NCI-H1694 (cell line): ENCODE data around the gene MDFIC.

Experiments
- DNase-seq: peaks from one replicate; lab custom pipeline; 2025; lab: John Stamatoyannopoulos, UW

MDFIC gene

DNA sequence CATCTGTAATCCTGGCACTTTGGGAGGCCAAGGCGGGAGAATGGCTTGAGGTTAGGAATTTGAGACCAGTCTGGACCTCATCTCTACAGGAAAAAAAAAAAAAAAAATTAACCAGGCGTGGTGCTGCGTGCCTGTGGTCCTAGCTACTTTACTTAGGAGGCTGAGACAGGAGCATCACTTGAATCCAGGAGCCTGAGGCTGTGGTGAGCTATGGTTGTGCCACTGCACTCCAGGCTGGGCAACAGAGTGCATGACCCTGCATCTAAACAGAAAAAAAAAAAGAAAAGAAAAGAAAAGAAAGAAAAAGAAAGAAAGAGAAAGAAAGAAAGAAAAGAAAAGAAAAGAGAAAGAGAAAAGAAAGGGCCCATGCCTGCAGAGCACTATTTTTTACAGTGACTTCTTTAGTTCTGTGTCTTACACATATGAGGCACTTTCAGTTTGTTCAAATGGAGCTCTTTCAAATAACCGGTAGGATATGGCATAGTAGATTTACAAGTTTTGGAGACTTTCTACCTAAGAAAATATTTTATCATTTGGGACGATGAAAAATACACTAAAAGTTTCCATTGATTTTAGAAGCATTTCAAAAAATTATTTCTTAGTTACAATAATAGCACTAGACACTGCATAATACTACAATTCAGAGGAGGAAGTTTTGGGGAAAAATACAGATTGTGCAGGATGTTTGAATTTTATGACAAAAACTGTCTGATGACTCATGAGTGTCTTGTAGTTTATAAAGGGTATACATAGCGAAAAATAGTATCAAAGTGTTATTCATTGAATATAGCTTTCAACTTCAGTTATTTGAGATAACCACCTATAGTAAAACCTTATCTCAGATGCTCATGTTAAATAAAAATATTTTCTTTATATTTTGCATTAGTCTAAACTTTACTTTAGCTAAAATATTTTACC is 75.9 kb downstream of the MDFIC start:
- no peak for DNase-seq

DNA sequence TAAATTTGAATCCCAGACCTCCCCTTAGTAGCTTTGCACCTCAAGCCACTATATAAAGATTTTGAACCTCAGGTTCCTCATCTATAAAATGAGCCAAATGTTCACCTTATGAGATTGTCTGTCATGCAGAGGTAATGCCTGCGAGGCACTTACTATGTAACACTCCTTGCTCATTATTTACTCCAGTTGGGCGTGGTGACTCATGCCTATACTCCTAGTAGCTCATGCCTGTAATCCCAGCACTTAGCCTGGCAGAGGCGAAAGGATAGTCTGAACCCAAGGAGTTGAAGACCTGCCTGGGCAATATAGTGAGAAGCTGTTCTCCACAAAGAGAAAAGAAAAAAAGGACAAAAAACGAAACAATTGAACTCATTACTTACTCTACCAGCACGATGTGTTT is 82.2 kb downstream of the MDFIC start:
- DNase-seq, result no peak

DNA sequence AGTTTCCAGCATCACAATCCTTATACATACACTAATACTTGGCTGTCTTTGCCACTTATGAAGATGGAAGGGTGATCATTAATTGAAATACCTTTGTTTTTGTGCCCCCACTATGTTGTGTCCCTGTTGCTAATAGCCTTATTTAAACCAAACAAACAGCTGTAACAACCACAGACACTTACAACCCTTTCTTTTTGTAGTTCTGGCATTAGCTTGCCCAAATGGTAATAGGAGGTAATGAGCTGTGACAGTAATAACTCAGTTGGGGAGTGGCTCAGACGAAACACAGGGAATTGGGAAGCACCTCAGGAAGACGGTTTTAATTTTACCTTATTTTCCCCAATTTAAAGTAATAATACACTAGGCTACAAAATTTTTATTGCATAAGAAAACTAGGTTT is 83.4 kb downstream of the MDFIC start:
- DNase-seq, result no peak

DNA sequence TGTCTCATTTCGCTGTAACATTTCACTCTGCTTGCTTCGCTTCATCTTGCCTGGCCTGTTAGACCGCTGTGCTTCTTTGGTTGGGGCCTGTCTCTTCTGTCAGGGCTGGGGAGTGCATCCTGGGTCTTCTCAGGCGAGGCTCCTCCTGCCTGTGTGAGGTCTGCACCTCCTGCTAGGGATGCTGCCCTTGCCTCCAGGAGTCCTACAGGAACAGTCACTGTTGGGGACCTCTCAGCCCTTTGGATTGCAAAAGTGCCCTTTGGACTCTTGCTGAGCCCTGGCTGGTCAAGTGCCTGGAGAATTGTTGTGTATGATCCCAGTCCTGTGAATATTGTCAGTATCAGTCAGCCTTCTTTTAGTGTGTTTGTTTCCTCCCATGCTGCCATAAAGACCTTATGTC is 84.1 kb downstream of the MDFIC start:
- DNase-seq, result no peak

DNA sequence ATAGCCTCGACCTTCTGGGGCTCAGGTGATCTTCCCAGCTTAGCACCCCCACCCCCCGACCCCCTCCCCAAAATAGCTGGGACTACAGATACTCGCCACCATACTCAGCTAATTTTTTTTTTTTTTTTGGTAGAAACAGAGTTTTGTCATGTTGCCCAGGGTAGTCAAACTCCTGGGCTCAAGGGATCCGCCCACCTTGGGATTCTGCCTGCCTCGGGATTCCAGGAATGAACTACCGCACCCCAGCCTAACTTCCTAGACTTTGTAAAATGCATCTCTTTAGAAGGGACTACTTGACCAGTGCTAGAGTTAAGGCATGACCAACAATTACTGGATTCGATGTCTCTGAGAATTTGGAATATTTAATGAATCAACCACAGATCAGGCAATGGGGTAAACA is 85.9 kb downstream of the MDFIC start:
- no peak for DNase-seq

DNA sequence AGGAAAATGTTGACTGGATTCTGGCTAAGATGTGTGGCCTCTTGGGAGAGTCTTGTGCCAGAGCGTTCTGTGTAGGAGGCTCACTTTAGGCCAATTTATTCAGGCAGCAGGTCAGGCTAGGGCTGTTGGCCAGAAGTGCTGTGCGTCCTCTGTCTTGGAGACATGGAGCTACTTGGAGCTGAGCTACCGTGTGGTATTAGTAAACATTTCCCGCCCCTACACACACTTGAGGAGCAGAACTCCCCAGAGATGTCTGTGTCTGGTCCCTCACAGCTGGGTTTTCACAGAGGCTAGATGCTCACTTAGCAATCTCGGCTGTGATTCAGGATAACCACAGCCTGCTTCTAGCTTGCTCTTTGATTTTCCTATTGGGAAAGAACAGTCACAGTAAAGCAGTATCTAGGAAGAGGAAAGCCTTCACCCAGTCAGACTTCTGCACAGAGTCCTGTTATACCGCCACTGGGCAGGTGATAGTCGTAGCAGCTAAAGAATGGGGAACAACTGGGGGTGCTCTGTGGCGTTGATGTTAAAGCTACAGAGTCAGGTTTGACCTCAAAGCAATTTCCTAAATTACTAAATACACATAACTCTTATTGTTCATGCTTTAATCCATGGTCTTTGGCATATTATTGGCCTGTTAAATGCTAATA is 86.7 kb downstream of the MDFIC start:
- DNase-seq, result no peak

DNA sequence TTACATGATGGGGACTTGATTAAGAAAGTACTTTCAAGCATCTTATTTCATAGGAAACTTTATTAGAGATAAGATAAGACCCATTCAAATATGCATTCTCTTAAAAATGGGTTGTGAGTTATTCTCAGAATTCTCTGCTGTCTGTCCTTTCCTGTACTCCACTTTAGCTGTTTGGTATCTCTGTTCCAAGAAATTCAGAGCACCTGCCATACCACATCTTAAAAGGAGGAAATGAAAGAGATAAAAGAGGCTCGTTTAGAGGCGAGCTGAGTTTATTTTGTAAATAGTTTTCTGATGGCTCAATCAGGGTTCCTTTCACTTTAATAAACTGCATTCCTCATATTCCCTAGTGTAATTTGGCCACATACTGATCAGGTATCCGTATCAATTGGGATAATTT is 87.2 kb downstream of the MDFIC start:
- DNase-seq, result no peak

DNA sequence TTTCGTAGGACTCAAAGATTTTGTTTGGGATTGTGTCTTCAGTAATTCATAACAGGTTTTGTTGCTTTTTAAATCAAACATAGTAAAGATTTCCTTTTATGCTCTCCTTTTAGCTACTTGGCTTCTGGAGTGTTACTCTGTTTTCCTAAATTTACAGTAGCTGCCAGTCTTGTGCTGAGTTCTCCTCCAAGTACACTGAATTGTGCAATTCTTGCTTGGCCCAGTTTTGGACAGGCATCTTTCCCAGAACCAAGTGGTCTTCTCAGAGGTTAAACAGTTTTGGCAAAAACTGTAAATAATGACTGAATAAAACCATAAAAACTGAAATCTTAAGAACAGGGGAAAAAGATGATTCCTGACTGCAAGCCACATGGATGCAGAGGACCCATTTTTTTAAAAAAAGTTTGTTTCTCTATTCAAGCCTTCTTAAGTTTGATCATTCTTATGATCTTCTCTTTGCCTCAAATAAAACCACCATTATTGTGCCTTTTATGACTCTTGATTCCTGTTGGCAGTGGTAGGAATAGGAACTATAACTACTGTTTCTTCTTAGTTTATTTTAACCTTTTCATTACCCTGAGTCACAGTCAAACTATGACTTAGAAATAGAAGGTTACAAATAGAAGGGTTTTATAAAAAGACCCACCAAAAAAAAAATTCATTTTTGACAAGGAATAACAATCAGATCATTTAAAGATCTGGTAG is 88.0 kb downstream of the MDFIC start:
- no peak for DNase-seq

DNA sequence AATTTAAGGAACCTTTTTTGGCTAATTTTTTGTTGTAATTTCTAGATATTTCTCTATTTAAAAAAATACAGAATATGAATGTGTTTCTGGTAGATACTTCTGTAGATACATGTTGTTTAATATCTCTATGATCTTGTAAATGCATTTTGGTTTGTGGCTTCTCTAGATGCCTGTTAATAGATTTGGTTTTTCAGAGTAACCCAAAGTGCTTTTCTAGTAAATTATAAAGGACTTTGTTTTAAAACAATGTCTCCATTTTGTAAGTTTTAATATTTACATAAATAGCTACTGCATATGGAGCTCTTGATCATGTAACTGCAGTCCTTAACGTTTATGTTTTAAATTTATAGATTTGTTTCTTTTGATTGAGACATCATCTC is 88.5 kb downstream of the MDFIC start:
- DNase-seq, result no peak

DNA sequence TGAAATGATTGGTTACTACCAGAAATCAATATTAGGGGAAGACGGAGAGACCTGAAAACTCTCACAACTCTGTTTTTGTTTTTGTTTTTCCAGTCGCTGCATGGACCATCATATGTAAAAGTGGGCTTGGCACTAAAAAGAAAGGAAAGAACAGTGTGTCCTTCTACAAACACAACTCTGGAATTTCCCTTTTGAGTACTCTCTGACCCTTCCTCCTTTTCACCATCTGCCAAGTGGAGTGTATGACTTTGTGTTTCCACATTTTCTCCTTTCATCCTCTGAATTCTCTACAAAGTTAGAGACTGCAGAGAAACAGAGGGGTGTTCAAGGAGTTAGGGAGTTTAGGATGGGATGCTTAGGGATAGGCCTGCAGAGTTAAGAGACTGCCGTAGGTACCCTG is 92.0 kb downstream of the MDFIC start:
- DNase-seq, result no peak

DNA sequence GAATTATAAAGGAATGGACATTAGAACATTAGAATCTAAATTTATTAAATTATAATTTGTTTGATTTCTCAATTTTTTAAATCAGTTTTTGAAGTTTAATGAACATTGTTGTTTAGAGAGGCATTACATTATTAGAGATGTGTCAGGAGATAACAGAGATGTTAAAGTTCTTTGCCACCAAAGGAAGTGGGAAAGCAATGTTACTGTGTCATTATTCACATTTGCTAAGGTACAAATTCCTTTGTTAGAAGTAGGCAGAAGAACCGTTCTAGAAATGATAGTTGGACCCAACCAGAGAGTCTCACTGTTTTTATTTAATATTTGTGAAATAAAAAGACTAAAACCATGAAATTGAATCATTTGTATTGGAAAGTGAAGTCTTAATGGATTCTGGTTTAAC is 92.9 kb downstream of the MDFIC start:
- DNase-seq, result no peak

DNA sequence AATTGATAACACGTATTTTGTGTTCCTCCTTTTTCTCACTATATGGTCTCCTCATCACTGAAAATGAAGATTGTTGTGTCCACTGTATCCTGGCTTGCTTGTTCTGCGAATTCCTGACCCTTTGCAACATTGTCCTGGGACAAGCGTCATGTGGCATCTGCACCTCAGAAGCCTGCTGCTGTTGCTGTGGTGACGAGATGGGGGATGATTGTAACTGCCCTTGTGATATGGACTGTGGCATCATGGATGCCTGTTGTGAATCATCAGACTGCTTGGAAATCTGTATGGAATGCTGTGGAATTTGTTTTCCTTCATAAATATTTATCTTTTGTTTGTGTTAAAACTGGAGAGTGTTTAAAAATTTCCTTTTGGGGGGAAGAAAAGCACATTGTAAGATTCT is 93.7 kb downstream of the MDFIC start:
- DNase-seq, result no peak

DNA sequence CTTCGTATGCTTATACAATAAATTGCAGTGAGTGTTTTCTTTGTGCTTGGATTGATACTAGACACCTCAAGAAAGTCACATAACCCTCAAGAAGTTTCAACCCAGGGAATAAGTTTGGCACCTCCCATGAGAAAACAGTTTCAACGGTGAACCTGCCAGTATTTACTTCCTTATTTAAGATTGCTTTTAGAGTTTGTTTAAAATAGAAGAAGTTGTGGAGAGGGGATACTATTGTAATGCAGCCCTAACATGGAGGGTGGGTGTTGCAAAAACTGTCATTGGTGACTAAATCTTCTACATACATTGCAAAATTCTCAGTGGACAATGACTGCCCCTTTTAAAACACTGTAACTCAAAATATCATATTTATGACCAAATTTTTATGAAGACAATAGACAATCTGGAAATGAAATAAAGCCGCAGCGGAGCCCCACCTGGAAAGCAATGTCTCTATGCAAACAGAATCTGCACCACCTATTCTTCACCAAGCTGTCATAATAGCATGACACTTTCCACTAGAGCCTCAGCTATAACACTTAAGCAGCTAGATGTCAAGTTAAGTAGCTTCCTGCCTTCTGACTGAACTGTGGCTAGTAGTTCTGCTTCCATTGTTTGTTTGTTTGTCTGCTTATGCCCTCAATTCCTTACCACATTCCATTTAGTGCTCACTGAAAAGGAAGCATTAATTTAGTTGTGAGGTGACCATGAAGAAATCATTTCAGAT is 98.2 kb downstream of the MDFIC start:
- no peak for DNase-seq

DNA sequence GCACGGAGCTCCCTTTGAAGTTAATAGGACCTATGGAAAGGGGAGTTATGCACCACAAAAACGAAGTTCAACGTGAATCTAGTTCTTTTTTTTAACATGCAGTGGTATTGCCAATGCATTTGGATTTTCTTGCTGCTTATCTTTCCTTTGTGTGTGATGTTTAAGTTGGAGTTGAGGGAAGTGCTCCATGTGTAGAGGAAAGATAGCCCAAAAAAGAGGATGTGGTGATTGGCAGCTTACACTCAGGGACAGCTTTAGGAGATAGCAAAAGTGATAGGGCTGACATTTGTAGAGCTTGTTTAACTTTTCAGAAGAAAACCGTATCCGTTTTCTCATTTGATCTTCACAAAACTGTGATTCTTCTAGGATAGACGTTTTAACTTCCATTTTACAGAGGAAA is 101.3 kb downstream of the MDFIC start:
- no peak for DNase-seq

DNA sequence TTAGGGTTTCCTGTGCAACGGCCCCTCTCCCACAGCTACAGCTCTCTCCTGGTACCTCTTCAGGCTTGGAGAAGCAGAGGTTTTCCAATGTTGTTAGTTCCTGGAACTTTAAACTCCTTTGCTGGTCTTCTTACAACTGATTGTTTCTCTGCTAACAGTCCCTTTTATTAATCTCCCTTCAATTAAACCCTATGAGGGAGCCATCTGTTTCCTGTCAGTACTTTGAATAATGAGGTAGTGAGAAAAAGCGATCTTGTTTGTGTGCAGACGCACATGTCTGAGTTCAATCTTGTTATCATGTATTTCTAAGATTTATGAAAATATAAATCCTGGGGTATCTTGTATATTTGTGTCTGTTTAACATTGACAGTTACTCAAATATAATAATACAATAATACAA is 102.4 kb downstream of the MDFIC start:
- no peak for DNase-seq

DNA sequence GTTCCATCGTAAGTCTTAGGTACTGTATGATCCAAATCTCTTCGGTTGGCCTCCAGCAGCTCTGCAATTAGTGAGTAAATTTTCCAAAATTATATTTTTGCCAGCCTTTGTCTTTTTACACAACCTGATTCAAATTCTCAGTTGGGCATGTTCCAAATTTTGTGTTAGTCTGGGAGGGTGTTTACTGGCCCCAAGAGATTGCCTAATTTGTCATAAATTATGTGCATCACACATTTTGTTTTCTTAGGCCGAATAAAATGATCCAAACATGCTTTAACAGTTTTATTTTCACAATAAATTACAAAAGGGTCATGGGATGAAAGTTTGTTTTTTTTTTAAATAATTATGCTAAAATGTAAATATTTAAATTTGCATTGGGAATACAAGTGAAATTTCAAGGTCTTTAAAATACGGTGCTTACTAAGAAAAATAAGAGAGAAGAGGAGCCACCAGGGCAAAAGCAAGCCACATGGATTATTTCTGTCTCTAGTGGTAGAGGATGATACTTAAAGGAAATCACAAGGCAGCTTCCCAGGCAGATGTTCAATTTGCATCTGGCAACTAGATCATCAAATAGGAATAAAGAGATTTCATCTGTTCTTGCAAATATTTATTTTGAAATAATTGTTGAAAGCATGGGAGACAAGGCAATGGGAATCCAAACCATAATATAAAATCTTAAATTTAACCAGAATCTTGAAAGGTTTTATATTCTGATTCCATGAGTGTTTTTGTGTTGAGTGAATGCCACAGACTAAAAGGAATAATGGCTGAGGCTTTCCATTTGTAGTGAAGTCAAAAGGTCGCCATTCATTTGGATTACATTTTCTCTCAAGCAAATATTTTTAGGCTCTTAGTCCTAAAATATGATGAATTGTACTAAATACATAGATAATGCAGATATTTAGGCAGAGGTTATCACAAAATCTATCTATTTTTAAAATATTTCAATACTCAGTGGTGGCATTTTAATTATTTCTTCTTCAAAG is 111.1 kb downstream of the MDFIC start:
- no peak for DNase-seq

DNA sequence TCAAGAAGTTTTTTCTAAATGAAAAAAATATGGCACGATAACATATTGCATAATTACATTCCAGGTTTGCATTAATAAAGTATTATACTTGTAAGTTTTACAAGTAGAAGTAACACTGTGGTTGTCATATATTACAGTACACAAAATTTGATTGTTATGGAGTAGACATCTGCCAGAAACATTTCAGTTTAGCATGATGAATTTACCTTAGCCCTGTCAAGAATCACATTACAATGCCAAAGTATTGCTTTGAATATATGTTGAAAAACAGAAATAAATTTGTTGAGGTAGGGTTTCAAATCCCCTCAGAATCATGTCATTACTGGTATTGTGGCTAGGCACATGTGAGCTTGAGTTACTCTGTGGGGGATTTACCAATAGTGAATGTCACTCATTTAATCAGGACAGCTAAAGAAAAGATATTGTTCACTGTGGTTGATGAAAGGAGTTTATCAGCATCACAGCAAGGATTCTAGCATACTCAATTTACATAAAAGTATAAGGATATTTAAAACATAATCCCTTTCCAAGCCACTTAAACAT is 112.1 kb downstream of the MDFIC start:
- no peak for DNase-seq

DNA sequence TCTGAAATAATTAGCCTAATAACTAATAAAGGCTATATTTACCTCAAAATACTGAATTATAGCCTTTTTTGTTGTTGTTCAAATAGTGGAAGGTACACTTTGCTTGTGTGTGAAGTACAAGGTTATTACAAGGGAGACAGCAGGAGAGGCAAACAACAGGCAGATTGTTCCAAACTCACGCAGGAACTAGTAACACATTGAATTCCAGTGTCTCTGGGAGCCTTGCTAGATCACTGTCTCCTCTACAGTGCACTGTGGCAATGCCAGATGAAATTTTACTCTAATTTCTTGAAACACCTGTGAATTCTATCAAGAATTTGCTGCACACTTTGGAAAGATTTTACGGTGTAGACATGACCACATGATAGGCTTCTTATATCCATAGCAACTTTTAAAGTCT is 112.6 kb downstream of the MDFIC start:
- no peak for DNase-seq

DNA sequence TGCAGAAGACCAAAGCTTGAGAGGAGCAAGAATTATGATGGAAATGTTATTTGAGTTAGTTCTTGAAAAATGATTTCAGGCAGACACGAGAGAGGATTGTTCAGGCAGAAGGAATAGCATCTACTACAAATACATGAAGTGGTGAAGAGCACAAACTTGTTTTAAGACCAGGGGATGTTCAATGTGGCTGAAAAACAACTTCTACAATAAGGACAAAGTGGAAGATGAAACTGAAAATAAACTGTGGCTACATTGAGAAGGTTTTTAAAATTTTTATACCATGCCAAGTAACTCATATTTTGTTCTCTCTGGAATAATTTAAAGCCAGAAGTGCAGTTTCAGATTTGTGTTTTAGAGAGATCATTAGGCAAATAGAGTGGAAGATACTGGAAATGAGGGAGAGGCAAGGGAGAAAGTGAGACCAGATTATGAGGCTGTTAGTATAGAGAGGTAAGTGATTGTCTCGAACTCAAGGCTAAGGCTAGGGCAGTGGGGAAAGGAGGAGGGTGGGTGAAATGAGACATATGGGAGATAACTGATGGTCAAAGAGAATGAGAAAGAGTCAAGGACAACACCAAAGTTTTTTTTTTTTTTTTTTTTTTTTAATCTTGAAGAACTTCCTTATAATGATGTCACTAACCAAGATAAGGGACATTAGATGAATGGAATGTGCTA is 115.4 kb downstream of the MDFIC start:
- DNase-seq, result no peak

DNA sequence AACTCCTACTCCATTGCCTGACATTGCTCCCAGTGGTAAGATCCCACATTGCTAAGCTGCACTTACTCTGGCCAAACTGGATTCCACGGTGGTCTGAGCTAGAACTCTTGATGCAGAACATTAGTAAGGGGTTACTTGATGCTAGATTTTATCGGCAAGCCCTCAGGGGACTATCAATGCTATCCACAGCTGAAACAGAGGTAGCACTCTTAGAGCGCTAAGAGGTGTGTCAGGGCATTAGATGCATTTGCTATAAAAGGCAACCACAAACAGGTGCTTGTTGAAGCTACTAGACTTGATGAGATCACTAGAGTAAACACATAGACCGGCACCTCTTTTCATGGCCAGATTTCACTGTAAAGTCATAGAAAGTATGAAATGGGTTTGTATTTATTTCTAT is 116.3 kb downstream of the MDFIC start:
- no peak for DNase-seq
